Keratinocyte (primary cell): ENCODE measurements around the gene RAI1. TPM values are rescaled to one million over a fixed set of nuclear protein-coding genes. Genes with fewer than 3 reads are reported as not detected.

Experiments used
- DNase-seq: peaks from one replicate; pipeline ENCODE4 v3.0.0-alpha.2; 2011; ENCODE audit warnings: low read depth, missing footprints, low spot score
- FAIRE-seq: peaks from 2 replicates; lab custom pipeline; 2011; peaks lifted over from hg19 to GRCh38; lab: Jason Lieb, UNC
- H2AFZ ChIP-seq: 2 replicates; pipeline ENCODE4 v1.6.0; 2012; ENCODE audit warnings: low read length, control low read depth, inconsistent platforms; ENCODE audit not compliant: control insufficient read depth
- H3K27ac ChIP-seq: 2 replicates; pipeline ENCODE4 v1.5.1; 2011; ENCODE audit warnings: low read length; ENCODE audit not compliant: control insufficient read depth, insufficient read depth
- H3K27me3 ChIP-seq: 3 replicates; pipeline ENCODE4 v1.6.0; 2011; ENCODE audit warnings: low read length; ENCODE audit not compliant: control insufficient read depth, insufficient read depth; ENCODE audit errors: extremely low read depth
- H3K36me3 ChIP-seq, 2 experiments: 2 replicates in 1 of 2; 3 replicates in 1 of 2; pipeline ENCODE4 v1.5.1; 2011; ENCODE audit warnings: low read length in 2 of 2, mild to moderate bottlenecking in 1 of 2; ENCODE audit not compliant: control insufficient read depth in 2 of 2, insufficient read depth in 2 of 2; ENCODE audit errors: extremely low read depth in 1 of 2
- H3K4me1 ChIP-seq: 3 replicates; pipeline ENCODE4 v1.5.1; 2011; ENCODE audit warnings: low read length; ENCODE audit not compliant: control insufficient read depth, insufficient read depth; ENCODE audit errors: extremely low read depth
- H3K4me2 ChIP-seq: 3 replicates; pipeline ENCODE4 v1.6.0; 2011; ENCODE audit warnings: low read depth, low read length; ENCODE audit not compliant: control insufficient read depth, insufficient read depth; ENCODE audit errors: extremely low read depth
- H3K4me3 ChIP-seq, 3 experiments: fragments of 200-600 bp in 1 of 3; sonication (generic) in 1 of 3; 2 replicates in 2 of 3; 3 replicates in 1 of 3; pipeline ENCODE4 v1.5.1; 2011 to 2016; ENCODE audit warnings: low read length in 3 of 3, mild to moderate bottlenecking in 3 of 3, control low read depth in 2 of 3, inconsistent platforms in 1 of 3, low read depth in 1 of 3, mixed read lengths in 1 of 3, mixed run types in 1 of 3, moderate library complexity in 1 of 3; ENCODE audit not compliant: control insufficient read depth in 2 of 3, insufficient read depth in 2 of 3; ENCODE audit errors: extremely low read depth in 1 of 3
- H3K79me2 ChIP-seq: 2 replicates; pipeline ENCODE4 v1.6.0; 2012; ENCODE audit warnings: low read length; ENCODE audit not compliant: control insufficient read depth, insufficient read depth
- H3K9ac ChIP-seq: 3 replicates; pipeline ENCODE4 v1.6.0; 2011; ENCODE audit warnings: low read length; ENCODE audit not compliant: control insufficient read depth, insufficient read depth; ENCODE audit errors: extremely low read depth
- H3K9me1 ChIP-seq: 3 replicates; pipeline ENCODE4 v1.6.0; 2011; ENCODE audit warnings: low read length; ENCODE audit not compliant: control insufficient read depth, insufficient read depth; ENCODE audit errors: extremely low read depth
- H3K9me3 ChIP-seq: 2 replicates; pipeline ENCODE4 v1.5.1; 2012; ENCODE audit warnings: low read depth, low read length; ENCODE audit not compliant: control insufficient read depth
- H4K20me1 ChIP-seq: 3 replicates; pipeline ENCODE4 v1.6.0; 2011; ENCODE audit warnings: low read length; ENCODE audit not compliant: control insufficient read depth, insufficient read depth; ENCODE audit errors: extremely low read depth
- EZH2 ChIP-seq: IDR thresholded peaks from one replicate; pipeline ENCODE4 v1.6.1; 2012; ENCODE audit warnings: inconsistent platforms, mild to moderate bottlenecking, low read length, moderate library complexity
- dilution Hi-C: fragments of 300-500 bp; cut with MboI; formaldehyde crosslinking; loops from one replicate; pipeline ENCODE4 v1.7.0; 2020; ENCODE audit warnings: low sequenced_read_pairs; ENCODE audit not compliant: extremely low pct_ligation_motif_present
- polyA plus RNA-seq, 5 experiments: library from polyadenylated mRNA; depleted of rRNA in 3 of 5; stranded (reverse) in 3 of 5; stranded (forward) in 1 of 5; unstranded in 1 of 5; fragments of >200 nt; gene quantifications; 1 replicate in 1 of 5; 2 replicates in 3 of 5; 3 replicates in 1 of 5; pipeline versions ENCODE4 v1.2.1 to v1.2.3, GENCODE V29; 2011 to 2012; ENCODE audit warnings: missing spikeins in 2 of 5, low read depth in 1 of 5, low replicate concordance in 1 of 5
- TF ChIP-seq, protein P1 (sequence below), 3 experiments: IDR thresholded peaks in 1 of 3; conservative IDR thresholded peaks in 1 of 3; optimal IDR thresholded peaks in 1 of 3; 2 replicates in 2 of 3; 3 replicates in 1 of 3; pipeline versions ENCODE3 to v1.5.1; 2011; ENCODE audit warnings: low read length in 3 of 3, mild to moderate bottlenecking in 3 of 3, moderate library complexity in 2 of 3, control low read depth in 1 of 3, inconsistent platforms in 1 of 3; ENCODE audit not compliant: insufficient read depth in 2 of 3; ENCODE audit errors: extremely low read depth in 1 of 3

RAI1 gene
- polyA plus RNA-seq, 1 donor (not counting 4 experiments of a cell fraction or from before 2014, with no cell fraction given), result 2.6 TPM

DNA sequence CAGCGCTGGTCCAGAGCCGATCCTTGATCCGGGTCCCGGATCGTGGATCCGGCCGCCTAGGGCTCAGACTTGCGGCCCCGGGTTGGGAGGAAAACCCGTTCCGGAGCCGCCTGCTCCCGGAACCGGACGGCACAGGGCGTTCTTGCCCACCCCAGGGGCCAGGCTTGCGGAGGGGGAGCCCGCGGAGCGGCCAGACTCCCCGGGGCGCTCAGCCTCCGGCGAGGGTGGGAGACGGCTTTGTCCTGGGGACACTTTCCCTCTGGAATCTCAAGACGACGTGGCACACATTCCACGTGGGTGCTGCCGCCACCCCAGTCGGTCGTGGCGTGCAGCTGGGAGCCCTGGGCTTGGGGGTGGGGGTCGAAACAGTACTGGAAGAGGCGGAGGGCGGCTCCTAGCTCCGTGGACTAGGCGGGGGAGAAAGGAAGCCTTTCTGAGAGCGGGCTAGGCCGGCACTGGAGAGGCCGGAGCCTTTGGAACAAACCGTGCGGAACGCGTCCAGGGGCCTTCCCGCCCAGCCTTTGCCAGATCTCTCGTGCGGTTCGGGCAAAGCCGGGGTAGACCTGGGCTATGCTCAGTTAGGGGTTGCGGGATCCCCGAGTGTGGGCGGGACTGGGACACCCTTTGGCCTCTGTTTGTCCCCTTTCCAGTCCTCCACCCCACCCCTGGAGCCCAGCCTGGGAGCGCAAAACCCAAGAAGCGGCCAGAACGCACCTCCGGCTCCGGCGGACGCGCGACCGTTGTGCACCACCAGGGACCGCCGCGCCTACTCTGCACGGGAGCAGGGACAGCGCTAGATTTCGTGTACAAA lies 129.0 kb downstream of the RAI1 start:
- FAIRE-seq (no peak), DNase-seq (no peak)
- Histone ChIP-seq H3K4me2 (peak overlapping the region; percentile 55), H3K9me1 (no peaks in the 10 kb centered on the region), H3K27ac (no peak overlapping the region), H3K4me1 (peaks cover 14% of the 10 kb centered on the region), H3K79me2 (no peaks in the 10 kb centered on the region), H3K27me3 (no peaks in the 10 kb centered on the region), H3K4me3 (no peak overlapping the region), H3K9ac (peak overlapping the region; percentile 26), H3K36me3 (peaks cover 24 to 35% of the 10 kb centered on the region in 2 experiments), H2AFZ (no peak overlapping the region), H3K9me3 (no peaks in the 10 kb centered on the region), H4K20me1 (peaks cover 22% of the 10 kb centered on the region)
- TF ChIP-seq, protein P1, sequence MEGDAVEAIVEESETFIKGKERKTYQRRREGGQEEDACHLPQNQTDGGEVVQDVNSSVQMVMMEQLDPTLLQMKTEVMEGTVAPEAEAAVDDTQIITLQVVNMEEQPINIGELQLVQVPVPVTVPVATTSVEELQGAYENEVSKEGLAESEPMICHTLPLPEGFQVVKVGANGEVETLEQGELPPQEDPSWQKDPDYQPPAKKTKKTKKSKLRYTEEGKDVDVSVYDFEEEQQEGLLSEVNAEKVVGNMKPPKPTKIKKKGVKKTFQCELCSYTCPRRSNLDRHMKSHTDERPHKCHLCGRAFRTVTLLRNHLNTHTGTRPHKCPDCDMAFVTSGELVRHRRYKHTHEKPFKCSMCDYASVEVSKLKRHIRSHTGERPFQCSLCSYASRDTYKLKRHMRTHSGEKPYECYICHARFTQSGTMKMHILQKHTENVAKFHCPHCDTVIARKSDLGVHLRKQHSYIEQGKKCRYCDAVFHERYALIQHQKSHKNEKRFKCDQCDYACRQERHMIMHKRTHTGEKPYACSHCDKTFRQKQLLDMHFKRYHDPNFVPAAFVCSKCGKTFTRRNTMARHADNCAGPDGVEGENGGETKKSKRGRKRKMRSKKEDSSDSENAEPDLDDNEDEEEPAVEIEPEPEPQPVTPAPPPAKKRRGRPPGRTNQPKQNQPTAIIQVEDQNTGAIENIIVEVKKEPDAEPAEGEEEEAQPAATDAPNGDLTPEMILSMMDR (optimal IDR thresholded peaks at IDR 0.05 in 1 of 3, IDR thresholded peaks at IDR 0.05 in 1 of 3, conservative IDR thresholded peaks at IDR 0.05 in 1 of 3; ENCODE audit: extremely low read depth in 1 of 3, insufficient read depth in 2 of 3, low read length in 3 of 3), result no peak
- TF ChIP-seq EZH2, result no peak
- dilution Hi-C loops, result no loop called here

- no peak for FAIRE-seq
- Histone ChIP-seq H3K27me3 (no peaks in the 10 kb centered on the region), H3K9me1 (no peaks in the 10 kb centered on the region), H2AFZ (no peak overlapping the region), H3K4me2 (no peak overlapping the region), H3K9me3 (no peaks in the 10 kb centered on the region), H3K36me3 (peaks cover 25 to 36% of the 10 kb centered on the region in 2 experiments), H3K9ac (no peak overlapping the region), H4K20me1 (peaks cover 22% of the 10 kb centered on the region), H3K4me3 (no peak overlapping the region), H3K27ac (no peak overlapping the region), H3K4me1 (peaks cover 9% of the 10 kb centered on the region), H3K79me2 (peaks cover 3% of the 10 kb centered on the region)
- TF ChIP-seq, protein P1 (optimal IDR thresholded peaks at IDR 0.05 in 1 of 3, IDR thresholded peaks at IDR 0.05 in 1 of 3, conservative IDR thresholded peaks at IDR 0.05 in 1 of 3; ENCODE audit: extremely low read depth in 1 of 3, insufficient read depth in 2 of 3, low read length in 3 of 3), result no peak
- TF ChIP-seq EZH2, result no peak
- DNase-seq, result no peak
- dilution Hi-C loops, result no loop called here
Observed at GRCh38 chr17:17810895-17811248, 129.6 kb downstream of the RAI1 start.
